Ishikawa (cell line): Measurements from ENCODE around the gene PALLD.

Experiments used
- CEBPB ChIP-seq: IDR thresholded peaks from 2 replicates; pipeline ENCODE4 v1.6.1; 2012
- EP300 ChIP-seq: IDR thresholded peaks from 2 replicates; pipeline ENCODE4 v1.6.1; 2012; ENCODE audit warnings: borderline replicate concordance
- FOXM1 ChIP-seq: IDR thresholded peaks from 2 replicates; pipeline ENCODE4 v1.6.1; 2012; ENCODE audit warnings: low read depth, borderline replicate concordance
- MAX ChIP-seq: IDR thresholded peaks from 2 replicates; pipeline ENCODE4 v1.6.1; 2012
- RAD21 ChIP-seq: IDR thresholded peaks from 2 replicates; pipeline ENCODE4 v1.6.1; 2012; ENCODE audit warnings: low read depth
- REST ChIP-seq: IDR thresholded peaks from 2 replicates; pipeline ENCODE4 v1.6.1; 2012; ENCODE audit warnings: low read depth, mild to moderate bottlenecking
- TAF1 ChIP-seq: IDR thresholded peaks from 2 replicates; pipeline ENCODE4 v1.6.1; 2012; ENCODE audit warnings: low read depth, mild to moderate bottlenecking
- USF1 ChIP-seq: IDR thresholded peaks from 2 replicates; pipeline ENCODE4 v1.6.1; 2012
- ZBTB7A ChIP-seq: IDR thresholded peaks from 2 replicates; pipeline ENCODE4 v1.6.1; 2012; ENCODE audit warnings: low read depth

GRCh38 chr4:168888715-168889215, 391.9 kb downstream of the PALLD start:
- TF ChIP-seq REST, result no peak
- no peak for TF ChIP-seq TAF1
- no peak for TF ChIP-seq EP300
- no peak for TF ChIP-seq MAX
- no peak for TF ChIP-seq USF1
- no peak for TF ChIP-seq ZBTB7A
- TF ChIP-seq CEBPB, result no peak
- TF ChIP-seq RAD21, result no peak
- no peak for TF ChIP-seq FOXM1
